Tongue (tissue), 2 donors: ENCODE results near the gene HCRTR2. TPM values are rescaled to one million over a fixed set of nuclear protein-coding genes. Genes with fewer than 3 reads are reported as not detected.
"Not testable (repeated sequence)": the region's sequence is repeated elsewhere in the genome, so short reads cannot be mapped to it uniquely, and the experiment has no call there.

ENCODE experiments used
- DNase-seq: peaks from one replicate; pipeline ENCODE4 v3.0.0-alpha.2; 2015
- total RNA-seq: library from RNA; depleted of rRNA; stranded (reverse); fragments of >200 nt; gene quantifications from one replicate; pipeline ENCODE4 v1.2.3, GENCODE V29; 2014

Gene HCRTR2
- total RNA-seq, 1 donor from 2014 or later, result not detected

- DNase-seq, result no peak
Observed at GRCh38 chr6:55212156-55212555, 37.8 kb downstream of the HCRTR2 start.

DNA sequence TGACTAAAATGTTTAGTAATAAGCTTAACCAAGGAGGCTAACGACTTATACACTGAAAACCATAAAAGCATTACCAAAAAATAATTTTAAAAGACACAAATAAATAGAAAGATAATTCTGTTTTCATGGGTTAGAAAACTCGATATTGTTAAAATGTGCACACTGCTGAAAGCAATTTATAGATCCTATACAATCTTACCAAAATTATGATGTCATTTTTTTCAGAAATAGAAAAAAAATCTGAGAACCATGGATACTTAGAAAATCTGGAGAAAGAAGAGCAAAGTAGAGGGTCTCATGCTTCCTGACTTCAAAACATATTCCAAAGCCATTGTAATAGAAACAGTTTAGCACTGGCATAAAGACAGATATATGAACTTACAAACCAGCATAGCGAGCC, 46.6 kb downstream of the HCRTR2 start:
- DNase-seq, result no peak

- DNase-seq, result peak; percentile 12
Observed at GRCh38 chr6:55227862-55228261, 53.5 kb downstream of the HCRTR2 start.

DNA sequence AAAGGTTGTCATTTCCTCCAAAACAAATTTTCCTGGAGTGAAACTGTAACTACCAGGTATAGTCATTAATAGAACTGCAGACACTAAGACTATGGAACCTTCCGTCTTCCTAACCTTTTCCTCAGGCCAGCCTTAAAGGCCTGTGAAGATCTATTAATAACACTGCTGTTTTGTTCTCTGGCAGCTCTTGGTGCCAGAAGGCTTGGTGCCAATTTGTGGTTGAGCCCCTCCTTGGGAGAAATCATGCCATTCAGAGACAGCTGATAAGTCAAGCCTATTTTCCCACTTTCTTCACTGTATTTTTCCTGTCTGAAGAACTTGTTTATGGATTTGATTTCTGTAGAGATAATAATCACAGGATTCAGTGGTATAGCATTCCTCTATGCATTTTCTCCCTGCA, 64.8 kb downstream of the HCRTR2 start:
- DNase-seq, result peak; percentile 84

DNA sequence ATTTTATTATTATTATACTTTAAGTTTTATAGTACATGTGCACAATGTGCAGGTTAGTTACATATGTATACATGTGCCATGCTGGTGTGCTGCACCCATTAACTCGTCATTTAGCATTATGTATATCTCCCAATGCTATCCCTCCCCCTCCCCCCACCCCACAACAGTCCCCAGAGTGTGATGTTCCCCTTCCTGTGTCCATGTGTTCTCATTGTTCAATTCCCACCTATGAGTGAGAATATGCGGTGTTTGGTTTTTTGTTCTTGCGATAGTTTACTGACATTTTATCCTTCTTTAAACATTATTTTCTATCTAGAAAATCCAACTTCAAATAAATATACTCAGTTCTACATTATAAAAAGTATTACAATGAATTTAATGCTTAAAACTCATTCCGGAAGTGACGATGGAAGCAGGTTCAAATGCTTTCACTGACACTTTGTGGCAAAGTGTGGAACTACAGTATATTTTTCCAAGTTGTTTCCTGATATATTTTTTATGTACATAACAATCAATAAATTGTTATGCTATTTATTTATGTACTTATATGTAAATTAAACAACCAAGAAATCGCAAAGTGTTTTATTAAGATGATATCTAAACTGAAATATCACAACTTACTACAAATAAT, 66.8 kb downstream of the HCRTR2 start:
- peak; percentile 51 for DNase-seq

GRCh38 chr6:55250400-55250799, 76.1 kb downstream of the HCRTR2 start:
- no peak for DNase-seq

- DNase-seq, result no peak
Observed at GRCh38 chr6:55255113-55255512, 80.8 kb downstream of the HCRTR2 start.

GRCh38 chr6:55260181-55260580, 85.9 kb downstream of the HCRTR2 start:
- DNase-seq, result no peak

- DNase-seq, result no peak
Observed at GRCh38 chr6:55265409-55266114, 91.2 kb downstream of the HCRTR2 start.

DNA sequence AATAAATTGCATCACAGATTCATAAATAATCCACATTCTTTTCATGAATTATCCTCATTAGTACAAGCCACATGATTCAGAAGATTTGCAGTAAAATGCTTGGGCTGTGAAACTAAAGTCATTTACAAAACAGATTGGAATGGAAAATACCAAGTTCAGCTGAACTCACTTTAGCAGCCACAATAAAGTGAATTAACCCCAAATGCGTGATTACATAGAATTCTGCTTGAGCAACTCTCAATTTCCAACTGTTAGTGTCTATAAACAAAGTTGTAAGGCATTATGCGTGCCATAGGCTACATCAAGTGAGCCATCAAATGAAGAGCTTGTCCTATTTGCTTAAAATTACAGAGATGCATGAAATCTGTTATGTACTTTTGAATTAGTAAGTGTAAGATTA, 92.6 kb downstream of the HCRTR2 start:
- no peak for DNase-seq

DNA sequence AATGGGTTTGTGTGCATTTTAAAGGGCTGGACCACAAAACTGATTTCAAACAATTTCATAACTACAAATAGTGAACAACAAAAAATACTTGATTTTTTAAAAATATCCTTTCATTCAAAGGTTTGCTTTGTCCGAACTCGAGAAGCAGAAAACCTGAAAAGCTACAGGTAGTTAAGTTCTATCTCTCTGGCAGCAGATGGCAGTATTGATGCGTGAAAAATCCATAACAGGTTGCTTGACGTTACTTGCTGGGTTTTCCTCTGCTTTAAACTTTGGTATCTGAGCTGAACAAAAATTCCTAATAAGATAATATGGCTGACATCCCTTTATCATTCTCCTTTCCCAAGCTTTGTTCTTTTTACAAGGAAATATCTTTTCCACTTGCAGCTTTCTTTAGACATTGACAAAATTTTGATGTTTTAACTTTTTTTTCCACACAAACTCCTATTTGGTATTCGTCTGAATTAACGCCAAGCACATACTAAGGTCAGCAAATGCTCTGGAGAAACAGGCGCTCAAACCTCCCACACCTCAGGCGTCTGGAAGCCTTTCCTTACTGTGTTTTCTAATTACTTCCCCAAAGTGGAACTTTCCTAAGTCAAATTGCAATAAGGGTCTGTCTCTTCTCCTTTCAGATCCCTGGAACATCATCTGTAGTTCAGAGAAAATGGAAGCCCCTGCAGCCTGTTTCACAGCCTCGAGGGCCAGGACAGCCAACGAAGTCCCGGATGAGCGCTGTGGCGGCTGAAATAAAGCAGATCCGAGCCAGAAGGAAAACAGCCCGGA, 102.6 kb downstream of the HCRTR2 start:
- peak; percentile 87 for DNase-seq

DNA sequence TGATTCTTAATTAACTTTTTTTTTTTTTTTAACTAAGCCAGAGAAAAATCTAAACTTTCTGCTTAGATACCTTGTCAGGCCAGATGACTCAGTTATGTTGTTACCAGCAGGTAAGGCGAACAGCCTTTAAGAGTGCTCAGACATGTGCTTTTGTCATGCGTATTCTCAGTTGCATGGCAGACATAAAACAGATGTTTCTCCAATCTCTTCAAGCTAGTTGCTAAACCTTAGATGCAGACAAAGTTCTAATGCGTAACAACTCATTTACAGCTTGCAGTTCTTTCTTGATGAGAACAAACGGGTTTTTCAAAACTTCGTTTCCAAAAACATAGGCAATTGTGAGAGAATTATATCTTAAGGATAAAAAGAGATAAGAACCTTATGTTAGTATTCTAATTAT, 103.3 kb downstream of the HCRTR2 start:
- peak; percentile 61 for DNase-seq

DNA sequence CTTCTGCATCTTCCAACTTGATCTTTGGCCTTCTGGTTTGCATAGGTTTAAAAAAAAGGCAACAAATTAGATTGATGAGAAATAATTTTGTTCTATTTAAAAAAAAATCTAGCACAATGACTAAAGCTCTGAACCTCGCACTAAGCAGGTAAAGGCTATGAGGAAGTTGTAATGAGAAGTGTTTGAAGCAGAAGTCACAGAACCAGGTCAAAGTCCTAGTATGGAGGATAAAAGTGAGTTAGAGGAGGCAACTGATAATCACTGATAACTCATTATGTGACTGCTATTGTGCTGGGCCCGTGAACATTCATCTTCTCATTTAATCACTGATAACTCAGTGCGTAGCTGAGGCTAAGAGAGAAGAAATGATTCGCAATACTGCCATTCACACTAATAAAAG, 106.9 kb downstream of the HCRTR2 start:
- DNase-seq, result no peak

DNA sequence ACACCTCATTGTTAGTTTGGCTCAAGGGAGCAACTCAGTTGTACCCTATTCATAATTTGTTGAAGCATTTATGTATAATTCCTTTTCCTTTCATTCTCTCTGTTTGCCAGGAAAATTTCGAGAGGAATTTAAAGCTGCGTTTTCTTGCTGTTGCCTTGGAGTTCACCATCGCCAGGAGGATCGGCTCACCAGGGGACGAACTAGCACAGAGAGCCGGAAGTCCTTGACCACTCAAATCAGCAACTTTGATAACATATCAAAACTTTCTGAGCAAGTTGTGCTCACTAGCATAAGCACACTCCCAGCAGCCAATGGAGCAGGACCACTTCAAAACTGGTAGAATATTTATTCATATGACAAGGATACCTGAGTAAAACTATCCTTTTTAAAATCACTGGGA, 107.8 kb downstream of the HCRTR2 start:
- DNase-seq, result no peak

GRCh38 chr6:55286824-55287223, 112.5 kb downstream of the HCRTR2 start:
- DNase-seq, result no peak

DNA sequence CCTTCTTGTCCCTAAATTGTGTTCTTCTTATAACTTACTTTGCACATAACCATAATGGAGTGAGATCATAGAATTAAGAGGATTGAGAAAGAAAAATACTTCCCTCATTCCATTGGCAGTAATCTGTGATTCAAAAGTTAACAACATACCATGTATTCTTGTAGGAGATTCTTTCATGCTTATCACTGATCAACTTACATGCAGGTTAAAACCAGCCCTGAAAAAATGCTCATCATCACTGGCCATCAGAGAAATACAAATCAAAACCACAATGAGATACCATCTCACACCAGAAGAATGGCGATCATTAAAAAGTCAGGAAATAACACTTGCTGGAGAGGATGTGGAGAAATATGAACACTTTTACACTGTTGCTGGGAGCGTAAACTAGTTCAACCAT, 116.4 kb downstream of the HCRTR2 start:
- no peak for DNase-seq

DNA sequence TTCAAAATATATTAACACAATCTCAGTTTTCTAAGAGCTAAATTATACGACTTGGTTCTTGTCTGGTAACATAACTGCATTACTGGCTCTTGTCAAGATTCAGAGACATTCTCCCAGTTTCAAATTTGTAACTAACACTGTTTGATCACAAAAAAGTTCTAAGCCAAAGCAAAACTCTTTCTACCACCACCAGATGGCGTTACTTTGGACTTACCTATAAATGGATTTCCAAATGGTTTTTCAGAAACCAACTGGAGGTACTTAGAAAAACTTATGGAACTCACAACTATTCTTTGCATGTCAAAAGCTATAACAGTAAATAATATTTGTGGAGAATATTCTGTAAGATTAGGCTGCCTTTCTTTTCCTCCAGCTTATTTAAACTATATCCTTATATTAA, 118.8 kb downstream of the HCRTR2 start:
- DNase-seq, result no peak

DNA sequence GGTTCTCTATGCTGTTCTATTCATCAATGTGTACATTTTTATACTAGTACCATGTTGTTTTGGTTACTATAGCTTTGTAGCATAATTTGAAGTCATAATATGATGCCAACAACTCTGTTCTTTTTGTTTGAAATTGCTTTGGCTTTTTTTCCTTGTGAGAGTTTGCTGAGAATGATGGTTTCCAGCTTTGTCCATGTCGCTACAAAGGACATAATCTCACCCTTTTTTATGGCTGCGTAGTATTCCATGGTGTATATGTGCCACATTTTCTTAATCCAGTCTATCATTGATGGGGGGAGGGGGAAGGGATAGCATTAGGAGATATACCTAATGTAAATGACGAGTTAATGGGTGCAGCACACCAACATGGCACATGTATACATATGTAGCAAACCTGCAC, 122.9 kb downstream of the HCRTR2 start:
- DNase-seq, result not testable (repeated sequence)

DNA sequence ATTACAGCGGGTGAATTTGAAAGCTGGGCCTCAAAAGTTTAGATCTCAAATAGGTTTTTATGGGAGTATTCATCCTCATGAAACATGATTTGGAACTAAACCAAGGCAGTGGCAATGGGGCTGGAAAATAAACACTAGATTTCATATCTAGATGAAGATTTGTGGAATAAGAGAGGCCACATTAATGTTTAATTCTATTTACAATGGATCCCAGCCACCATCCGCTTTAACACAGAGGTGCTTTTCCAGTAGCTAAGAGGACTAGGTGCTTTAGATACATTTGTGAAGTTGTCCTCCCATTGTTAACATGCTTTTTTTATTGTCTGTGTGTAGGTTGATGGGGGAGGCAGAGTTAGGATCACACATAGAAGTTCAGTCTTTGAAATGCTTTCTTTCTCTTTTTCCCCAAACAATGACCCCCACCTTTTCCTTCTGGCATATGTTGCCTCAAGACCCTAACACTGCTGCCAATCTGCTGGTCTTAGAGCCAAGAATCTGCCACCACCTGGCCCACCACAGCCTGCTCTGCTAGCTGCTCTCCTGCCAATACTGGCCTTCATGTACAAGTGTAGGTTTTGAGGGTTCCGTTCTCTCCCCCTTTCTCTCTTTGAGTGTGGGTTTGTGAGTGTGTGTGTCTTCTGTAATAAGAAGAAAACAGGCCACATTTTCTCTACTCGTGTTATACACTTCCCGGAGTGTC, 125.1 kb downstream of the HCRTR2 start:
- peak; percentile 38 for DNase-seq

- no peak for DNase-seq
Observed at GRCh38 chr6:55304747-55305146, 130.4 kb downstream of the HCRTR2 start.

DNA sequence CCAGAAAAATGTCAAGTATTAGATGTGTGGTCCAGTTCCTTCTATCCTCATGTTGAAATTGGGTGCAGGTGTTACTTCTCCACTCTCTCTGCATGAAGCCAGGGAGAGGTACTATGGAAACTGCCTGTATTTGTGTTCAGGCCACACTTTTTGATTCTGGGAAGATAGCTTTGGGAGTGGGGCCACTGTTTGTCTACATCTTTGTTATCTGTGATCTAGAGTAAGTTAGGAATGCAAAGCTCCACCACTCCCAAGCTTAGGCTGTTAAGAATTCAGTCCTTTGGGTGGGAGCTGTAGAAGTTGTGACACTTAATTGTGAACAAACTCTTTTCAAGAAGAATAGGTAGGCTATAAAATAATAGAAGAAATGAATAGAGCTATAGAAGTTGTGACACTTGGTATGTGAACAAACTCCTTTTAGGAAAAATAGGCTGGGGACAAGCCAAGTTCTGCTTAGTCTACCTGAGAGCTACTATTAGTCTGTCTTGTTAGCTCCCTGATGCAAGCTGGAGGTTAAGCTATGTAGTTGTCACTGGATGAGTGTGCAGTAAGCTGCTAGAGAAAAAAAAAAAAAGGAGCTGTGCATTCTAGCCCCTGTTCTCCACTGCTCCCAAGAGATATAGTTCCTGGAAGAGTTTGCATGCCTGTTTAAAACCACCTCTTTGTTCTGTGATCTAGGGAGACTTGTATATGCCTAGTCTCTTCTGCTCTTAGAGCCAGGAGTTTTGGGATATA, 145.8 kb downstream of the HCRTR2 start:
- peak; percentile 6 for DNase-seq

DNA sequence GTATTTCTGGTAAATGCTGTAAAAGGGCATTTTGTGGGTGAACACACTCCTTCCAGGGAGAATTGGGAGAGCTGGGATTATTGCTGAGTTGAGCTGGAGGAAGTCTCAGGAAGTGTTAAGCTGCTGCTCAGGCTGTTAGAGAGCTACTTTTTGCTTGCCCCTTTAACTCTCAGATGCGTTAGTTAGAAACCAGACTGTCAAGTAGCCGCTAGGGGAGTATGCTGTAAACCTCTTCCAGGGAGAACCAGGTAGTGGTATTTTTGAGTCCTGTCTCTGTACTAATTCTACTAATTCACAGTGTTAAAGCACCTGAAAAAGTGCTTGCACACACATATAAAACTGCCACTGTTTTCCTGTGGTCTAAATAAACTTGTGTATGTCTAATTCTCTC, 146.4 kb downstream of the HCRTR2 start:
- DNase-seq, result no peak
